SH-SY5Y (cell line): ENCODE measurements around the gene MMAB.

Source experiments
- GATA2 ChIP-seq: IDR thresholded peaks from 2 replicates; pipeline ENCODE4 v1.6.1; 2011; ENCODE audit warnings: mild to moderate bottlenecking, low read depth, low read length
- GATA3 ChIP-seq: IDR thresholded peaks from 2 replicates; pipeline ENCODE4 v1.6.1; 2011; ENCODE audit warnings: low read depth, mild to moderate bottlenecking, low read length, moderate library complexity

GRCh38 chr12:109594556-109595317 lies 21.4 kb upstream of the MMAB start:
- TF ChIP-seq GATA2: no peak
- TF ChIP-seq GATA3: no peak
